Endothelial cell of umbilical vein (primary cell): ENCODE measurements around the gene BANK1. TPM values are rescaled to one million over a fixed set of nuclear protein-coding genes. Genes with fewer than 3 reads are reported as not detected.

Experiments
- BruUV-seq: library from RNA; stranded (reverse); fragments of 400-500 nt; replicated peaks from 2 replicates; lab custom pipeline; 2021; lab: Mats Ljungman, UMichigan
- CTCF ChIA-PET: fragments of 300-600, 350-600 bp; sonication (Branson Sonifier 250); formaldehyde crosslinking; loops from one replicate; lab custom pipeline; 2021; ENCODE audit warnings: antibody characterized with exemption, inconsistent platforms; lab: Charles Lee
- POLR2A ChIA-PET: fragments of 300-600, 350-600 bp; sonication (Branson Sonifier 250); formaldehyde crosslinking; loops from one replicate; lab custom pipeline; 2021; ENCODE audit warnings: antibody characterized with exemption, inconsistent platforms; lab: Charles Lee
- DNase-seq: peaks from one replicate; pipeline ENCODE4 v3.0.0-alpha.2; 2011; ENCODE audit warnings: low read depth, low spot score
- FAIRE-seq: peaks from 2 replicates; lab custom pipeline; 2011; peaks lifted over from hg19 to GRCh38; lab: Jason Lieb, UNC
- H2AFZ ChIP-seq: 2 replicates; pipeline ENCODE4 v1.6.0; 2012; ENCODE audit warnings: low read depth, low read length, control low read depth, inconsistent platforms
- H3K27ac ChIP-seq: 2 replicates; pipeline ENCODE4 v1.5.1; 2011; ENCODE audit warnings: low read depth, mild to moderate bottlenecking, control low read depth, low read length, moderate library complexity; ENCODE audit not compliant: insufficient read depth
- H3K27me3 ChIP-seq, 2 experiments: 2 replicates each; pipeline versions ENCODE4 v1.6.0 to v1.6.1; 2011; ENCODE audit warnings: low read length in 2 of 2, mixed read lengths in 1 of 2; ENCODE audit not compliant: control insufficient read depth in 2 of 2, insufficient read depth in 2 of 2
- H3K36me3 ChIP-seq, 2 experiments: 2 replicates in 1 of 2; 3 replicates in 1 of 2; pipeline ENCODE4 v1.5.1; 2011; ENCODE audit warnings: low read length in 2 of 2, mild to moderate bottlenecking in 1 of 2, moderate library complexity in 1 of 2; ENCODE audit not compliant: control insufficient read depth in 2 of 2, insufficient read depth in 2 of 2; ENCODE audit errors: extremely low read depth in 1 of 2
- H3K4me1 ChIP-seq: 3 replicates; pipeline ENCODE4 v1.5.1; 2011; ENCODE audit warnings: mild to moderate bottlenecking, low read length; ENCODE audit not compliant: control insufficient read depth, insufficient read depth; ENCODE audit errors: extremely low read depth
- H3K4me2 ChIP-seq: 2 replicates; pipeline ENCODE4 v1.6.1; 2011; ENCODE audit warnings: low read length, control low read depth, mixed read lengths; ENCODE audit not compliant: insufficient read depth
- H3K4me3 ChIP-seq, 3 experiments: fragments of 200-600 bp in 1 of 3; sonication (generic), shearing (Covaris generic) in 1 of 3; replicated peaks in 1 of 3; 2 replicates each; pipeline ENCODE4 v1.5.1; 2011 to 2016; ENCODE audit warnings: control low read depth in 3 of 3, low read length in 3 of 3, mild to moderate bottlenecking in 2 of 3, inconsistent platforms in 1 of 3, low read depth in 1 of 3, moderate library complexity in 1 of 3; ENCODE audit not compliant: insufficient read depth in 1 of 3
- H3K79me2 ChIP-seq: 2 replicates; pipeline ENCODE4 v1.6.0; 2012; ENCODE audit warnings: low read length, inconsistent platforms; ENCODE audit not compliant: control insufficient read depth, insufficient read depth
- H3K9ac ChIP-seq: replicated peaks from 2 replicates; pipeline ENCODE3; 2011; ENCODE audit warnings: low read length, control low read depth; ENCODE audit not compliant: insufficient read depth; ENCODE audit errors: extremely low read depth
- H3K9me1 ChIP-seq: replicated peaks from 3 replicates; pipeline ENCODE4 v1.6.0; 2011; ENCODE audit warnings: mild to moderate bottlenecking, low read length; ENCODE audit not compliant: control insufficient read depth, insufficient read depth; ENCODE audit errors: extremely low read depth
- H3K9me3 ChIP-seq: replicated peaks from 2 replicates; pipeline ENCODE4 v1.5.1; 2012; ENCODE audit warnings: low read length, inconsistent platforms; ENCODE audit not compliant: control insufficient read depth, insufficient read depth
- H4K20me1 ChIP-seq: replicated peaks from 2 replicates; pipeline ENCODE3; 2011; ENCODE audit warnings: mild to moderate bottlenecking, low read length; ENCODE audit not compliant: control insufficient read depth, insufficient read depth; ENCODE audit errors: extremely low read depth
- CTCF ChIP-seq, 2 donors: IDR thresholded peaks; 1 replicate in 1 of 2; 2 replicates in 1 of 2; pipeline ENCODE4 v1.5.1; 2011; ENCODE audit warnings: low read length in 2 of 2, mild to moderate bottlenecking in 2 of 2, moderate library complexity in 2 of 2, control low read depth in 1 of 2, inconsistent platforms in 1 of 2, low read depth in 1 of 2; ENCODE audit not compliant: insufficient read depth in 1 of 2; ENCODE audit errors: extremely low read depth in 1 of 2
- EZH2 ChIP-seq: IDR thresholded peaks from 2 replicates; pipeline ENCODE4 v1.6.1; 2012; ENCODE audit warnings: borderline replicate concordance, low read depth, mild to moderate bottlenecking, moderate library complexity, low read length, inconsistent platforms; ENCODE audit not compliant: severe bottlenecking
- FOS ChIP-seq: IDR thresholded peaks from 2 replicates; pipeline ENCODE4 v1.6.1; 2011; ENCODE audit warnings: mild to moderate bottlenecking, low read length, moderate library complexity, borderline replicate concordance; ENCODE audit not compliant: insufficient read depth
- GATA2 ChIP-seq: IDR thresholded peaks from 2 replicates; pipeline ENCODE4 v1.7.0; 2011; ENCODE audit warnings: low read depth, mild to moderate bottlenecking, moderate library complexity, mixed read lengths, low read length; ENCODE audit not compliant: insufficient read length, insufficient read depth
- JUN ChIP-seq: IDR thresholded peaks from 2 replicates; pipeline ENCODE4 v1.6.1; 2011; ENCODE audit warnings: borderline replicate concordance, low read depth; ENCODE audit not compliant: insufficient read length, insufficient read depth
- MAX ChIP-seq: IDR thresholded peaks from 2 replicates; pipeline ENCODE4 v1.6.1; 2011; ENCODE audit not compliant: insufficient read depth, insufficient read length
- MYC ChIP-seq: IDR thresholded peaks from one replicate; pipeline ENCODE4 v1.6.1; 2011; ENCODE audit warnings: mild to moderate bottlenecking, low read depth, low read length
- POLR2A ChIP-seq: IDR thresholded peaks from 2 replicates; pipeline ENCODE4 v1.6.1; 2012; ENCODE audit warnings: low read depth, mild to moderate bottlenecking, control low read depth, low read length
- POLR2AphosphoS5 ChIP-seq: IDR thresholded peaks from 2 replicates; pipeline ENCODE4 v1.6.1; 2012; ENCODE audit warnings: low read depth, mild to moderate bottlenecking, control low read depth, low read length, moderate library complexity; ENCODE audit not compliant: insufficient read depth
- dilution Hi-C: fragments of 300-500 bp; cut with MboI; formaldehyde crosslinking; loops from one replicate; pipeline ENCODE4 v1.15.0; 2019; ENCODE audit warnings: low sequenced_read_pairs; ENCODE audit not compliant: extremely low pct_ligation_motif_present
- intact Hi-C: fragments of 100-400 bp; cut with micrococcal nuclease; formaldehyde crosslinking; loops from one replicate; pipeline ENCODE4 v1.10.0; 2022
- polyA plus RNA-seq, 4 experiments: library from polyadenylated mRNA; depleted of rRNA in 3 of 4; stranded (reverse) in 3 of 4; unstranded in 1 of 4; fragments of >200 nt; gene quantifications; 2 replicates each; pipeline versions ENCODE4 v1.2.1 to v1.2.3, GENCODE V29; 2011 to 2012; ENCODE audit warnings: missing spikeins in 1 of 4
- total RNA-seq: library from RNA; stranded (reverse); gene quantifications from 2 replicates; pipeline ENCODE4 v1.2.3, GENCODE V29; 2021

The BANK1 gene
- total and polyA plus RNA-seq, 2 donors (not counting 3 experiments of a cell fraction or from before 2014, with no cell fraction given) = 0.29 to 0.32 TPM

DNA sequence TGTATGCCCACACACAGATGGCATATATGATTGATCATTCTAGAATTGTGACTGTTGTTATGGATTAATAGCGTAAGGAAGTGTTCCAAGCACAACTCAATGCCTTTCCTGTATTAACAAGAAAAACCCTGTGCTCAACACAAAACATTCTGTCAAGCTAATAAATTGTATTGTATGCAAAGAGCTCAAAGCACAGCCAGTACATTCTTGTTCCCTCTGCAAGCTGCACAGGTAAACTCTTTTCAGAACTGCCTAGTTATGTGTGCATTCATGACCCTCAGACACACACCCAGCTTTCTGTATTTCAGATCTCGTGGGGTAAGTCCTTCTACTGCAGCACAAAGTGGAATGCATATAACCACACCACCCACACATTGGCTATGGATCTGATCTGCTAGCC is 34.3 kb upstream of the BANK1 start:
- no peak overlapping the region for H3K4me2 ChIP-seq
- DNase-seq (no peak), FAIRE-seq (no peak)
- ChIA-PET CTCF (interaction anchor here (1.1 kb wide), 1 partner anchor 106 kb away, joined by 3 read pairs; no protein-coding TSS in a partner anchor), POLR2A (no interaction called here)
- TF ChIP-seq GATA2 (no peak), EZH2 (no peak), FOS (no peak), MAX (no peak), POLR2AphosphoS5 (no peak)
- no peaks in the 10 kb centered on the region for H3K9me3 ChIP-seq
- BruUV-seq = no TSS peak
- no peaks in the 10 kb centered on the region for H3K79me2 ChIP-seq
- no peaks in the 10 kb centered on the region for H4K20me1 ChIP-seq
- no peak overlapping the region for H2AFZ ChIP-seq
- no peaks in the 10 kb centered on the region for H3K4me1 ChIP-seq
- H3K27me3 ChIP-seq = no peaks in the 10 kb centered on the region
- dilution Hi-C loops = no loop called here
- intact Hi-C loops = no loop called here
- H3K36me3 ChIP-seq = no peaks in the 10 kb centered on the region
- no peak overlapping the region for H3K9ac ChIP-seq
- H3K9me1 ChIP-seq = no peaks in the 10 kb centered on the region
- no peak overlapping the region for H3K27ac ChIP-seq
- H3K4me3 ChIP-seq = no peak overlapping the region

DNA sequence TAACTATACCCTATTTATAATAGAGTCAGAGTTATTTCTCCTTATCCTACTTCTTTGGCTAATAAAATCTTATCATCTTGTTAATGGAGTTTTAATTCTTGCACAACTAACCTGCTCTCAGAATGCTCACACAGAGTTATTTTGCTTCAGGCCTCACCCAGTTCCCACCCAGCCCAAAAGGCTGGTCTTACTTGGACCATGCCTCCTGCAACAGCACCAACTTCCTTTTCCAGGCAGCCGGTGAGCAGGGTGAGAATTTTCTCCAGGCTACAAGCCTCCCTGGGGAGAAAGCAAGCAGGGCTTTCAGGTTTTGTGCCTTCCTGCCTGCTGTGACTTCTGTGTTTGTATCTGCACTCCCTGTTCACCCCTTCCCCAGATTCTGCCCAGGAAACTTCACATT is 29.1 kb upstream of the BANK1 start:
- no peak overlapping the region for H2AFZ ChIP-seq

More for the DNA sequence above, 29.1 kb upstream of the BANK1 start:
- ChIA-PET CTCF (no interaction called here), POLR2A (no interaction called here)
- Histone ChIP-seq H3K9ac (no peak overlapping the region), H3K4me1 (no peaks in the 10 kb centered on the region), H3K4me3 (no peak overlapping the region), H3K27ac (no peak overlapping the region), H3K9me1 (no peaks in the 10 kb centered on the region), H3K27me3 (no peaks in the 10 kb centered on the region), H3K4me2 (no peak overlapping the region), H4K20me1 (no peaks in the 10 kb centered on the region), H3K9me3 (no peaks in the 10 kb centered on the region), H3K36me3 (no peaks in the 10 kb centered on the region), H3K79me2 (no peaks in the 10 kb centered on the region)
- TF ChIP-seq EZH2 (no peak), POLR2AphosphoS5 (no peak), CTCF (IDR thresholded peaks at IDR 0.05; ENCODE audit: extremely low read depth in 1 of 2, insufficient read depth in 1 of 2, low read depth in 1 of 2, low read length in 2 of 2) (no peak), MAX (no peak), POLR2A (no peak), MYC (no peak), JUN (no peak), FOS (no peak), GATA2 (no peak)
- no peak for FAIRE-seq
- dilution Hi-C loops = no loop called here
- no TSS peak for BruUV-seq
- no peak for DNase-seq
- intact Hi-C loops = no loop called here
